Vagina (tissue), 2 donors: ENCODE results near the gene DDX31.

Source experiments
- CTCF ChIP-seq, 3 experiments: fragments of 450-650 bp in 2 of 3; fragments of 200-600 bp in 1 of 3; sonication (generic) in 1 of 3; IDR thresholded peaks; one replicate each; pipeline ENCODE4 v1.5.1; 2017 to 2019; ENCODE audit warnings: antibody characterized with exemption in 3 of 3, mild to moderate bottlenecking in 2 of 3, moderate library complexity in 2 of 3
- POLR2A ChIP-seq, 2 donors: fragments of 450-650 bp; IDR thresholded peaks; one replicate each; pipeline ENCODE4 v1.6.1; 2017; ENCODE audit warnings: antibody characterized with exemption in 2 of 2, mild to moderate bottlenecking in 2 of 2, moderate library complexity in 2 of 2

DNA sequence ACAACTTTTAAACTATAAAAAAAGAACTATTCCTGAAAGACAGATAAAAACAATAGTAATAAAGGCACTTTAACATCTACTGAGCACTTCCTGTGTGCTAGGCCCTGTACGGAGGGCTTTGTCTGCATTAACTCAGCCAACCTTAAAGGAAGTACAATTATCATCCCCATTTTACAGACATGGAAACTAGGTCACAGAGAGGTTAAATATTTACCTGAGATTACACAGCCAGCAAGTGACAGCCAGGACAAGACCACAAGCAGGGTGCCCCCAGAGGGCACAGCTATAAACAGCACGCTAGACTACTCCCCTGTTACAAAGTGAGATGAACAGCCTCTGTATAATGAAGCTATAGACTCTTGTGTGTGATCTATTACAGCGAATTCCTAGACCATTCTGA lies 25.5 kb downstream of the DDX31 start:
- TF ChIP-seq POLR2A (IDR thresholded peaks at IDR 0.05) (no peak), CTCF (IDR thresholded peaks at IDR 0.05) (no peak)
